Large intestine (tissue), 1 donor: ENCODE data around the gene STK32B. TPM values are rescaled to one million over a fixed set of nuclear protein-coding genes. Genes with fewer than 3 reads are reported as not detected.

ENCODE experiments used
- polyA plus RNA-seq: library from polyadenylated mRNA; unstranded; fragments of 120-200 nt; gene quantifications from one replicate; pipeline ENCODE4 v1.2.1, GENCODE V29; 2013

STK32B gene
- polyA plus RNA-seq, 1 donor = 1.6 TPM

Other genes starting within 250 kb of the STK32B start
- 2.8 TPM for gene MSX1, start 191.8 kb upstream of the STK32B start, polyA plus RNA-seq
- 6.7 TPM for gene CYTL1, start 32.0 kb upstream of the STK32B start, polyA plus RNA-seq